Fibroblast of skin of scalp (primary cell): ENCODE results near the gene PDE10A.
A peak's percentile ranks its signal among the peaks of the same experiment; 100 is the strongest.

Experiments
- DNase-seq: peaks from one replicate; pipeline ENCODE4 v3.0.0-alpha.2; 2013

Gene PDE10A

DNA sequence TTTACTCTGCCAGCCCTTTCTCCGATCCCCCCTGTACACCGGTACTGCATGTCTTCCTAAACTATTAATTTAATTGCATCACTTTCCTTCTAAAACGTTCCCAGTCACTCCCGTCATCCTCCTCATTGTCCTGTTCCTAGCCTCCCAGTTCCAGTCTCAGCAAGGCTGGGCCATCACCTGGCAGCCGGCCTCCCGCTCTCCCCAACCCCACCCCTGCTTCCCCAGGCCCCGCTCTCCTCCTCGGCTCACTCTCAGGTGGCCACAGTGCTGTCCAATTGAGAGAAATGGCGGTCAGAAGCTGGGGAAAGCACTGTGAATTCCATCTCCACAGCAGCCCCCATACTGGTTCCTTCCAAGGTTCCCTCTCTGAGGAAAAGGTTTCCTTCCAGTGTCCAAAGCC lies 8.9 kb downstream of the PDE10A start:
- DNase-seq: no peak

DNA sequence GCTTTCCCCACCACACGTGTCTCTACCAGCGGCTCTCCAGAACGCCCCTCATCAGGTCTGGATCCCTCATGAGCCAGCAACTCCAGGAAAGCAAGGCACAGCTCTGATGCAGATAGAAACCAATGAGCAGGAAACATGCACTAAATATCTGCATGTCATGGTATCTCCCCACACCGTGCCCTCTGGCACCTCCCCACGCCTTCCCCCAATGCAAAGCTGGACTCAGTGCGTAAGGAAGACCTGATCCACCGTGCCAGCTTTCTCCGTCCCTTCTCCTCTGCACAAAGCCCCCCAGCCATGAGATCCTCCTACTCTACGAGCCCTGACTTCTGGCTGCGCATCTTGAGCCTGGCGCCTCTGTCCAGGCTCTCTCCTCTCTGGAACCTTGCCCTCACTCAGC lies 9.4 kb downstream of the PDE10A start:
- DNase-seq: no peak

DNA sequence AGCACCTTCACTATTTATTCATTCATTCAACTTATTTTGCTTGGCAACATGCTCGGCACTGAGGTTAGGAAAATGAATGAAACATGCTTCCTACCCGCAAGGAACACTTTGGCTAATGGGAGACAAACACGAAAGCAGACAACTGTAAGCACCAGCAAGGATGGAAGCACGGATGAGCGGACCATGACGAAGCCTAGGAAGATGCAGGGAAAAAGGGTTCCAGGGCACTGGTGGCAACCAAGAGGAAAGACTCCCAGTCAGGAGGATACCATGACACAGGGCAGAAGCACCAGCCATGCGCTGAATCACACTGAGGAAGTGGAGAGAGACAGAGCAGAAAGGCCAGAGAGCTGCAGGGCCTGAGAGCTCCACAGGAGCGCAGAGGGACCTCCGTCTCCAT lies 9.8 kb downstream of the PDE10A start:
- DNase-seq: no peak

DNA sequence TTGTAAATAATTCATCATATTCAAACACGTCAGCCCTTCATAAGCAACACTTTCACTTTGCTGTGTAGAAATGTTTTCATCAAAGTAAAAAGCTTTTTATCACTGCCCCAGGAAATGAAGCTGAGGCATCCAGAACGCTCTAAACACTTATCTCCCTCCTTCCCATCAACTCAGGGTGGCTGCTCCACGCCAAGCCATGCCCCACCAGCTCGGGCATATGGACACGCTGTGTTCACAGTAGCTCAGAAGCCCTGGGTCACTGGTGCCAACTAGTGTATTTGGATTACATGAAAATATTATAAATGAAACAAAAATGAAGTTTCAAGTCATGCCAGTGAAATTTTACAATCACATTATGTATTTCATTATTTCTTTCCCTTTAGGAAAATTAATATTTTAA lies 10.3 kb downstream of the PDE10A start:
- DNase-seq: no peak

DNA sequence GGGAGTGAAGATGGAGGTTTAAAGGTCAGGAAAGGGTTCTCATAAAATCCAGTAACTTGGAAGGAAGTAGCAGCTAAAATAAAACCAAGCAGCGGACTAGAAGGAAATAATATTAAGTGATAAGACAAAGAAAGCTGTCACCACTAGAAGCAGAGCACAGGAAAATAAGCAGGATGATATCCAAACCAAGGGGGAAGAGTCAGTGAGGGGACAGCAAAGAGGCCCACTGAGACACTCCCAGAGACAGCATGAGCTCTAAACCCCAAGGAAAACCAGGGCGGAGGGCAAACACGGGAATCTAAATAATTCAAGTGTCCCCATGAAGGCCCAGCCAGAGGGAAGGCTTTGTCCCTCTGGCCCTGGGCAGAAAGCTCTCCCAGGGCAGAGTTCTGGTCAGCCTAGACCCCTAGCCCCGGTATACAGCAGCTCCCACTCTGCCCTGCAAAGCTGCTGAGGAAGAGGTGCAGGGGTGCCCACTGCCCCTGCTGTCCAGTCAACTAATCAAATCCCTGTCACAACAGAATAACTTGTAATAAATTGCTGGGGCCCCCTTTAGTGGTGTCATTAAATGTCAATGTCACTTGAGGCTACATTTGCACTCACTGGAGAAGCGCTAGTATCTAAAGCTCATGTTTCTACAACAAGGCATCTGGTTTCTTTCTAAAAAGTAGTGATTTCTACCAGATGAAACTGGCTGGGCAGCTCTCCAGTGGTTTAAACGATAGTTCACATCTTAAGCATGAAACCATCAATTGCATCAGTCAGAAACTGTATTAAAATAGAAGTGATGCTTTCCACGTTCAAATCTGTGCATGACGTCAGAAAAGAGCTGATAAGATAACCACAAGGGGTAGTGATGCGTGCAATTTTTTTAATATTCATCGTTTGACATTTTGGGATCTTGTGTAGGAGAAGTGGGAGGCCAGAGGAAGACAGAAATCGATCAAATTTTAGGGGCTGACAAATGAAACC lies 13.6 kb downstream of the PDE10A start:
- peak; percentile 57 for DNase-seq

DNA sequence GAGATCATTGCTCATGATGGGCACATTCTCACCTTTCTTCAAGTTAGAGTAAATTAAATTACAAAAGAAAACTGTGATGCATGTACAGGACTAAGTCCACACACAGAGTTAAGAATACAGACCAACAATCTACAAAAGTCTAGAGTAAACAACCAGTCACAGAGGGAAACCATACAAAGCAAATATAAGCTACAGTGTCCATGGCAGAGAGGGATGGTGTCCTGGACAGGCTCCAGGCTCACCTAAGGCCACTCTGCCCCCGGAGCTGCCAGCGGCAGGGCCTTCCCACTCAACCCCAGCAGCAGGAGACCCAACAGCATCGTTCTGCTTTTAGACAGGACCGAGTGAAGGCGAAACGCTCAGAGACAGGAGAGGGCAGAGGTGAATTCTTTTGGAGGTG lies 16.0 kb downstream of the PDE10A start:
- DNase-seq: no peak

DNA sequence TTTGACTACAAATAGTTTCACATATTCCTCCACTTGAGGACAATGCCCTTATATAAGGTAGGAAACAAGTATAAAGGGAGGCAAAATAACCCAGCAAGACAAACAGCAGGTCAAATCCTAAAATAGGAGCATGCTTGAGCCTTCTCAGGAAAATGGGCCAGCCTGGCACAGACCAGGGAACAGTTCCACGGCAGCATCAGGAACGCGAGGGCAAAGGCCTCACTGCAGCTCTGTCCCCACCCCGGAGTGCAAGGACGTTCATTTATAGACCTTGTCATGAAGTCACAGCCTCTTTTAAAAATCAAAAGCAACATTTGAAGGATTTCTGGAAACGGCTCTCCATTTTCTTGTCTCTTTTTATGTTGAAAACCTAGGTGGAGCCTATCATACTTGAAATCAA lies 17.1 kb downstream of the PDE10A start:
- no peak for DNase-seq

DNA sequence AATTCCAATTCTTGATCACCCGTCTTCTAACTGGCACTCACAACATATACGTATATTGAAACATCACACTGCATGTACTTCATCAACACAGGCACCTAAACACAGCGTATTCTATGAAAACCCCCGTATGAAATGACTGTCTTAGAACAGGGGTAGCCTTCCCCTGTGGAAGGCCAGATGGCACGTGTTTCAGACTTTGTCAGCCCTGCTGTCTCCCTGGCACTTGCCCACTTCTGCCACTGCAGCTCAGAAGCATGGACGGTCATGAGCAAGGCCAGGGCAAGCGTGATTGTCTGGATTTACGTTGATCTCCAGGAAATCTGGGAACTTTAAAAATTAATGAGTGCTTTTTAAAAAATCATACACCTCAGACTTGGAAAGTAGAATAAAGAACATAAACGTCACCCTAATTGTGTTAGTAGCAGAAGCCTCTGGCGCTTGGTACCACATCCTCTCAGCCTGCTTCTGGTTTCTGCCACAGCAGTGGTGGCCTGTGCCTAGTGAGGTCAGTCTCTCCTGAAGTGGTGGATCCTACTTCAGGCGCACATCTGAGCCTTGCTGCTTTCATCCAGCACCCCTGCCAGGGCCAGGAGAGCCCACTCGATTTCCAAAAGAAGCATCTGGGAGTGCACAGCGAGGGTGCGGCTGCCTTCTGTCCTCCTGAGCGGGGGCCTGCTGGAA lies 18.3 kb downstream of the PDE10A start:
- DNase-seq: no peak

DNA sequence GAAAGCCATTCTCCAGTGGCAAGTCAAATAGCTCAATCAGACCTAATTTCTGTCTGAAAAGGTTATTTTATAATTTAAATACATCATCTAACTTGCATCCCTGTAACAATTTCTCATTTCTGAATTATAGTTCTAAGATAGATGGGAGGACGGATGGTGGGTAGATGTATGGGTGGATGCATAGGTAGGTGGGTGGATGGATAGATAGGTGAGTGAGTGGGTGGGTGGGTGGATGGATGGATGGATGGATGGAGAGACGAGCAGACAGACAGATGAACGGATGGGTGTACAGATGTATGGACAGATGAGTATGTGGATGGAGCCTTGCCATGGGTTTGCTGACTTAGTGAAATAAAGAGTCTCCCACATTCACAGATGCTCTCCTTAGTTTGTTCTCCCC lies 20.0 kb downstream of the PDE10A start:
- DNase-seq: no peak

DNA sequence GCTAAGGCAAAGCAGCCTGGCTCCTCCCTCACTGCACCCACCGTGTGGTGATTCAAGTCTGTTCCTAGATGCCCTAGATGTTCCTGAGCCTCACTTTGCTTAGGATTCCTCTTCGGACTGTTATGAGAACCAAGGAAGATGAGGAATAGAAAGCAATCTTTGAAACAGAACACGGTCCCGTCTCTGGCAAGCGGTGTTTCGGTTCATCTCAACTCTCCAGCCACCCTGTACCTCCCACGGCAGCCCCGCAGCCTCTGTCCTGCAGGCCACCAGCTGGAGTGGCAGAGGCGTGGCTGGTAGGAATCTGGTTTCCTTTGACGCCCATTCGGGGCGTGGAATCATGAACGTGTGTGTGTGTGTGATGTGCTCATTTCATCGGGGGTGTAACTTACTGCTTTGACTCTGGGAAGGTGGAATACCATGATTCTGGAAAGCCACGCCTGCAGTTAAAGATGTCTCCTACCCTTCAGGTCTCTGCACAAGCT lies 21.3 kb downstream of the PDE10A start:
- no peak for DNase-seq

DNA sequence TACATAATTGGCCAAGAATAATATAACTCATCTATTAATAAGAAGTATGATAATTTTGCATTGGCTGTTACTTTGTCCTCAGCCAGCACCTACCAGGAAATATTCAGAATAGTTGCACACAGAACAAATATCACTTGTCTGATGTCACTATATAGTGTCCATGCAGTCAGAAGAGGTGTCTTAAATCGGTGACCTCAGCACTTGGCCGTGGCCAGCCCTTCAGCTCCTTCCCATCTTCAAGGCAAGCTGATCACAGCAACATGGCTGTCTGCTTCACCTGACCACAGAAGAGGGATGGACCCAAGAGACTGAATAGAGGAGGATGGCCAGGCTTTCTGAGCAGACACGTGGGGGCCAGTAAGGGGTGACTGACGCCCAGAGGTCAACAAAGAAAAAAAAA lies 22.2 kb downstream of the PDE10A start:
- DNase-seq: no peak

DNA sequence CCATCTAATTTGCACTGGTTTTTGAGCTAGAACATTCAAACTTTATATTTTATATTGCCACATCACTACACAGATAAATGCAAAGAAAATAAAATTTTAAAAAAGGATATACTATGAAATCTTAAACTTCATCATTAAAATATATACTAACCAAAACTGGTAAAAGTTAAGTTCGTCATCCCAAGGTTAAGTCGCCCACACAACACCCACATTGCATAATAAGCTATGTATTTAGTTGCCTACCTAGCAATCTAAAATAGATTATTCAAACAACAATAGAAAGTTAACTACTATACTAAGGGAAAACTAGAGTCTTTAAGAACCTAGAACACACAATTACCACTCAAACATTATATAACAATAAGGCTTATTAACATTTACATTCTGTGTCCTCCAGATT lies 24.5 kb downstream of the PDE10A start:
- no peak for DNase-seq

DNA sequence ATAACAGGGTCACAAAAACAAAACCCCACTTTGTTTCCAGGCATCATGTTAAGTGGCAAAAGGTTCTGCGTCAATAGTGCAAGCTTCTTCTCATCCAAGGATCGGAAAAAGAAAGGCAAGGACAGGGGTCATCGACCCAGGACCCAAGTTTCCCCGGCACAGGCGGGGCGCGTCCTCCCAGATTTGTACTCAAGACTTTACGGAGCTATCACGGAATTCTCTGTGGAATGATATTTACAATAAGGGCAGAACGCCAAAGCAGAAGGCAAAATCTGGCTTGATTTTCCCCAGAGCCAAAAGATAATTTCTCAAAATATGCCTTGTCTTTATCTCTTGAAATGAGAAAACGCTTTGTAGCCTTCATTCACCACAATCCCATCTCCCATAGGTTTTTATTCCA lies 25.5 kb downstream of the PDE10A start:
- DNase-seq: peak; percentile 15

DNA sequence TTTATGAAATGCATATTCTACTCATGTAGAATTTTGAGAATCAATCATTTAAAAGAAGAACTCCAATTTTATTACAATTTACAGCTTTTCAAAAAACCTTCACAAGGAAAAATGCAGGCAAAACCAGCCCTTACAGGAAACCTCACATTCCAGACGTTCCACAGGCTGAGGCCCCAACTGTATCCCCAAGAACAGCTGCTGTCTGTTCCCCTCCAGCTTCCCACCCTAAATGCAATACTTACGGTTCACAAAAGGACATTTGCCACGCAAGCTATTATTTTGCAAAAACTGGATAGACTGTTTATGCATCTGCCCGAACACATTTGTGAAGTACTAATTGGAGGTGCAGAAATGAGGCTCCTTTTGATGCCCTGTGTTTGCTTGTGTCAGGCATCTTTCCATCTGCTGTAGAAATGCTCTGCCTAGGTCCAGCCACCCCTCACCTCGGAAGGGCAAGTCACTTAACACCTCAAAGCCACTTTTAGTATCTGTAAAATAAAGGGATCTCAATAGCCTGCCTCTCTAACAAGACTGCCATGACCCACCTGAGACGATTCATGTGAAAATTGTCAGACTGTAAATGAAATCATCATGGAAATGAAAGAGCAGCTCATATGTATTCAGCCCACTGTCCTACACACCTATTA lies 26.5 kb downstream of the PDE10A start:
- DNase-seq: peak; percentile 17

DNA sequence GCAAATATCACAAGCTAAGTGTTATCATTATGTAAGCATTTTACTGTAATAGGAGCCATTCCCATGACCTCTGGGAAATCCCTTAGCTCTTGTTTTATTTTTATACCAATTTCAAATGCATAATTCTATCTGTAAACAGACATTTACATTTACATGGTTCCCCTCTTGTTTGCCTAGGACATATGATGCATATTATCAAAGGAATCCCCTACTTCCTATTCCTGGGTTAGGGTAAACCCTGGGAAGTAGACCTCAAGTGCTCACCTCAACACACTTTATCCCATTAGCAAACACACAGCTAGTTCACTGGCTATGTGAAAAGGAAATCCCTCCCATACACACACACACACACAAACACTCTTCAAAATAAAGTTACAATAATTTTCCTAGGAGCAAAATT lies 27.1 kb downstream of the PDE10A start:
- no peak for DNase-seq

DNA sequence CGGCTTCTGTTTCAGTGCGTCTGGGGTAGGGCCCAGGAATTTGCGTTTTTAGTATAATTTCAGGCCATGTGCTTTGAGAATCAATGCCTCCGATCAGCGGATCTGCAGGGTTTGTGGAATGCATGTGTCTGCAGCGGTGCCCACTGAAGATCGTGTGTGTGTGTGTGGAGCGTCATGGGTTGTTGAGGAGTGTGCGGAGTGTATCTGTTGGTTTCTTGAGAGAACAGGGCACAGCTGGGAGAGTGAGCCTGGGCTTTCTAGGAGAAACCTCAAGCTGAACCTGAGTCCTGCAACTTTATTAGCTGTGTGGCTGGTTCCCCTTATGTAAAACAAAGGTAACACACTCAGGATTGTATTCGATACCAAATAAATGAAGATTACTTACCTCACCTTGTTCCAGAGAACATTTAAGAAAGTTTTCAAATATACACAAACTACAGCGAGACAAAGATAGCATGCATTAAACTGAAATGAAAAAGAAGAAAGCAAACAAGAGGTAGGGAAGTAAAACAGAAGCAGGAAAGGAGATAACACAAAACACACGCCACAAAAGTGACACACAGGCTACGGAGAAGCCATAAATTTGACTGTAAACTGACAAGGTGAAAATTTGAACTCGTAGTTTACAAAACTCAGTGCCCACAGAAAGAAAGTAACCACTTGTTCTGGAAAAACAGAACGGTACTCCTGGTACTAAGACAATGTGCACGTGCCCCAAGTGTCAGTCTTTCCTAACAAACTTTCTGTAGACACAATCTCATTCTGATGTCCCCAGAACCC lies 28.8 kb downstream of the PDE10A start:
- DNase-seq: no peak

DNA sequence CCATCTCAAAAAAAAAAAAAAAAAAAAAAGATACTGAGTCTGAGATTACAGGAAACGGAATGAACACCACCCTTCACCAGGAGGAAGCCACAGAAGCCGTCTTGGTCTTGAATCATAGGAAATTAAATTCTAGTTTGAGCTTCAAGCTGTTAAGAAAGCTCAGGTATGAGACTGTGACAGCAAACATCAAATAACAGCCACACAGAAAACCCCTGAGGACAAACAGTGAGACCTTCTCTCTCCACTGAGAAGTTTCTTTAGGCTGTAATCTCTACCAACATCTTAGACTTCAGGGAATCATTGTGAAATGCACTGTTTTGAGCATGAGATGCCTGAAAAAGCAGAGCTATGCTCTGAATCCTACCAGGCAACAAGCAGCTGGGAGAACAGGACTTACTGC lies 30.8 kb downstream of the PDE10A start:
- no peak for DNase-seq

DNA sequence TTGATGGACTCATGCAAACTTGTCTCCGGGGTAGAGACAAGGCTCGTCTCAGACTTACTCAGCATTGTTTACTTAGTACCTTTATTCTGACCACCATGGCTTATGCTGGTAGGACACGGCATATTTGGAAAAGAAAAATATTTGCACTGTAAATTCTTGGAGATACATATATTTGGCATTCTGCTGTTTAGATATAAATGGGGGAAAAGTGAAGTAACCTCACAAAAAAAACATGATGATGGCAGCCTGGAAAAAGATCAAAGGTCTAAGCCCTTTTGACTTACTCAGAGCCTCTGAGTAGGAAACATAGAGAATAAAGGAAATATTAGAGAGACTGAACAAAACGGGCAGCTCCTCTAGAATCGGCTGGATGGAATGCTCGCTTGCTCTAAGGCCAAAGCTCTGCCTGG lies 32.5 kb downstream of the PDE10A start:
- no peak for DNase-seq

DNA sequence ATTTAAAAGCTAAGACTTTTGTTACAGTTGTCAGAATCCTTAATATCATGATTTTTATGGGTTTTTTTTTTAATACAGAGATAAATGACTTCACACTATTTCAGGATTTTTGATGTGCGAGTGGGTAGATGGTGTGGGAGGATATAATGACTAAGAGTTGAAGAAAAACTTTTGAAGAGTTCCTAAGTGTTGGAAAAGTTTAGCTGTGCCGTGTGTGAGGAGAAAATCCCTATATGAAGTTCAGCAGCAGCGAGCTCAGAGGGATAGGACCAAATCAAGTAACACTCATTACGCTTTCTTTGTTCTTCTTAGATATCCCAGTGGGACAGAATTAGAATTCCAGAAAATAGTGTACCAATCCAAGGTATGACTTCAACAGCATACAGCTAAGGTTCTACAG lies 34.1 kb downstream of the PDE10A start:
- DNase-seq: no peak

DNA sequence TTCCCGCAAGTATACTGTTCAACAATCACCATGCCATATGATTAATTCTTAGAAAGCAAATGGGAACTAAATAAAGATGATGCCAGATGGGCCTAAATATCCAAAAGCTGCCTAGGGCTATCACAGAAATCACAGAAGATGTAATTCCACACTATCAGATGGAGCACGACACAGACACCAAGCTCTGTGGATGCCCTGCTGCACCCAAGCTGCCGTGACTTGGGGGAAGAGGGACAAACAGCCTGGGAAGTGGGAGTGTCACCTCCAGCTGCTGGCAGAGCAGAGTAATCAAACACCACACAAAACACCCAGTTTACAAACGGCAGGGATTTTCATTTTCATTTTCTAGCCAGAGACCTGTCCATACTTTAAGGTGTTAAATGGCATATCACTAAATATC lies 35.7 kb downstream of the PDE10A start:
- no peak for DNase-seq

DNA sequence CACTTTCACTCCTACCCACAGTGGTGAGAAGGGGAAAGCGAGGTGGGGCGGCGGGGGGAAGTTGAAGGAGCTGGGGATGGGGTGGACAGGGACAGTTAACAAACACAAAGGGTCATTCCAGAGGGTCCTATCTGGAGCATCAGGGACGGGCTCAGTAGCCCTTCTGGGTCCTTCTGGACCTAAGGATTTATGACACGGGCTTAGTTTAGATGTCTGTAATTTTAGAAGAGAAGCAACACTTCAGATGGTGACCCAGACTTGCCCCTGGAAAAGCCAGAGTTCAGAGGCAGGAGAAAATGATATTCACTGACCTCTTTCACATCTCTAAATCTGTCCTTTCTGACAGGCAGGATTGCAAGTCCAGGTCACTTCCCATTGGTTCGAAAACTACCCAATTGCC lies 36.3 kb downstream of the PDE10A start:
- no peak for DNase-seq

DNA sequence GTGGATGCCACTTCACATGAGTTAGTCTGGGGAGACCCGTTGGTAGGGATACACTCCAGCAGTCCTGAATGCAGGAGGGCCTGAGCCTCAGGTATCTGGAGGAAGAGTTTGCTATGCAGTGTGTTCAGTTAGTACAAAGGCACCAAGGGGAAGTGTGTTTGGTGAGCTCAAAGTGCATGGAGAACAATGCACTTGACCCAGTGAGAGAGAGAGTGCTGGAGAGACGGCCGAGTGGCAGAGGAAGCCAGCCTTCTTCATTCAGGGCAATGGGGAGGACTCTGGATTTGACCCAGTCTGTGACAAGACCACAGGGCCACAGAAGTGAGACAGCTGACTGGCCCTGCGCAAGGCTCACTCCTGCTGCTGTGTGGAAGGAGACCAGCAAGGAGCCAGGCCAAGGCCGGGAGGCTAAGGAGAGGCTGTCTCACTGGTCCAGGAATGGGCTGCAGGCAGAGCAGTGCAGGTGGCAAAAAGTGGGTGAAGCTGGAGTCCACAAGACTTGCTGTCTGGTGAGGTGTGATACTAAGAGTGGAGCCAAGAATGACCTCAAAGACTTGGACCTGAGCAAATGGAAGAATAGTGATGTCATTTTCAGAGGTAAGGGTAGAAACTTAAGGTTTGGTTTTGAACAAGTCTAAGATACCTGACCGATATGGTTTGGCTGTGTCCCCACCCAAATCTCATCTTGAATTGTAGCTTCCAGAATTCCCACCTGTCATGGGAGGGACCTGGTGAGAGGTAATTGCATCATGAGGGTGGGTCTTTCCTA lies 38.0 kb downstream of the PDE10A start:
- DNase-seq: no peak
